K562 (cell line): ENCODE measurements around the gene NMNAT2. TPM values are rescaled to one million over a fixed set of nuclear protein-coding genes. Genes with fewer than 3 reads are reported as not detected.

ENCODE experiments used
- ATAC-seq: fragments of 200-7000 bp; cut with Tn5 transposase; 3 replicates; pipeline ENCODE4 v1.9.1; 2020; ENCODE audit warnings: moderate library complexity
- BruUV-seq: library from RNA; stranded (reverse); fragments of 400-500 nt; replicated peaks from 2 replicates; lab custom pipeline; 2021; lab: Mats Ljungman, UMichigan
- CTCF ChIA-PET: fragments of 300-600 bp; formaldehyde crosslinking; extraction: SDS; loops from one replicate; lab custom pipeline; 2021; ENCODE audit warnings: low intra/inter-chr PET ratio; lab: Yijun Ruan, JAX
- POLR2A ChIA-PET: fragments of 300-600, 350-650 bp; sonication (Branson Sonifier 250); formaldehyde crosslinking; extraction: SDS; loops from one replicate; lab custom pipeline; 2021; ENCODE audit warnings: antibody characterized with exemption, inconsistent platforms; lab: Yijun Ruan, JAX
- DNase-seq, 4 experiments: peaks; one replicate each; pipeline versions ENCODE4 v3.0.0 to v3.0.0-alpha.2; 2011 to 2018; ENCODE audit warnings: low spot score in 3 of 4, mixed read lengths in 3 of 4; ENCODE audit errors: extremely low read depth in 1 of 4
- FAIRE-seq: peaks from 2 replicates; lab custom pipeline; 2011; peaks lifted over from hg19 to GRCh38; lab: Jason Lieb, UNC
- H2AFZ ChIP-seq: 2 replicates; pipeline ENCODE4 v1.6.0; 2011; ENCODE audit warnings: low read depth, low read length, control low read depth, inconsistent platforms
- H3K27ac ChIP-seq: fragments of 200-600 bp; 3 replicates; pipeline ENCODE4 v1.8.0; 2011; ENCODE audit warnings: low read depth, mild to moderate bottlenecking, control low read depth, inconsistent platforms, low read length, moderate library complexity, mixed read lengths; ENCODE audit errors: extremely low read depth
- H3K27me3 ChIP-seq, 2 experiments: fragments of 300-600 bp in 1 of 2; 2 replicates in 1 of 2; 3 replicates in 1 of 2; pipeline versions ENCODE4 v1.6.0 to v1.8.0; 2011; ENCODE audit warnings: inconsistent platforms in 2 of 2, low read length in 2 of 2, mild to moderate bottlenecking in 1 of 2, mixed read lengths in 1 of 2, moderate library complexity in 1 of 2; ENCODE audit not compliant: control insufficient read depth in 2 of 2, insufficient read depth in 2 of 2
- H3K36me3 ChIP-seq: fragments of 300-600 bp; 3 replicates; pipeline ENCODE4 v1.8.0; 2011; ENCODE audit warnings: mild to moderate bottlenecking, low read length, inconsistent platforms; ENCODE audit not compliant: control insufficient read depth, insufficient read depth
- H3K4me1 ChIP-seq, 2 experiments: fragments of 200-600 bp in 1 of 2; replicated peaks in 1 of 2; 2 replicates in 1 of 2; 3 replicates in 1 of 2; pipeline versions ENCODE4 v1.5.1 to v1.8.0; 2011; ENCODE audit warnings: inconsistent platforms in 2 of 2, low read length in 2 of 2, mild to moderate bottlenecking in 1 of 2, mixed read lengths in 1 of 2, moderate library complexity in 1 of 2; ENCODE audit not compliant: control insufficient read depth in 2 of 2, insufficient read depth in 2 of 2
- H3K4me2 ChIP-seq: 2 replicates; pipeline ENCODE4 v1.6.1; 2011; ENCODE audit warnings: low read length, control low read depth, inconsistent platforms, mixed read lengths; ENCODE audit not compliant: insufficient read depth
- H3K4me3 ChIP-seq: fragments of 200-600 bp; sonication (generic), shearing (Covaris generic); 2 replicates; pipeline ENCODE4 v1.5.1; 2016; ENCODE audit warnings: control low read depth, inconsistent platforms
- H3K79me2 ChIP-seq: fragments of 200-600 bp; 3 replicates; pipeline ENCODE4 v1.8.0; 2011; ENCODE audit warnings: low read length, inconsistent platforms; ENCODE audit not compliant: control insufficient read depth, insufficient read depth
- H3K9ac ChIP-seq, 2 experiments: 2 replicates each; pipeline versions ENCODE4 v1.6.0 to v1.6.1; 2011; ENCODE audit warnings: low read depth in 2 of 2, low read length in 2 of 2, control low read depth in 1 of 2, inconsistent platforms in 1 of 2, mild to moderate bottlenecking in 1 of 2, mixed read lengths in 1 of 2; ENCODE audit not compliant: insufficient read depth in 1 of 2
- H3K9me1 ChIP-seq: one replicate; pipeline ENCODE4 v1.6.0; 2011; ENCODE audit warnings: inconsistent platforms, mild to moderate bottlenecking, low read length, moderate library complexity; ENCODE audit not compliant: control insufficient read depth, insufficient read depth
- H3K9me3 ChIP-seq: replicated peaks from 2 replicates; pipeline ENCODE4 v1.5.1; 2011; ENCODE audit warnings: low read depth, low read length, inconsistent platforms; ENCODE audit not compliant: control insufficient read depth, insufficient read depth
- H4K20me1 ChIP-seq: replicated peaks from 2 replicates; pipeline ENCODE4 v1.6.1; 2011; ENCODE audit warnings: low read length, inconsistent platforms, mixed read lengths; ENCODE audit not compliant: control insufficient read depth, insufficient read depth
- FOXK2 ChIP-seq, 2 experiments: fragments of 450-650 bp; IDR thresholded peaks in 1 of 2; conservative IDR thresholded peaks in 1 of 2; 2 replicates each; pipeline ENCODE4 v1.6.1; 2016; ENCODE audit warnings: low read depth in 2 of 2, mild to moderate bottlenecking in 1 of 2
- KLF10 ChIP-seq: fragments of 250-450 bp; sonication (Bioruptor Pico); IDR thresholded peaks from 2 replicates; pipeline ENCODE4 v1.6.1; 2021; ENCODE audit warnings: matching md5 sums
- NR3C1 ChIP-seq: sonication (generic); formaldehyde crosslinking; IDR thresholded peaks from 2 replicates; pipeline ENCODE4 v1.8.1; 2022; ENCODE audit warnings: missing genetic modification reagents
- PHB2 ChIP-seq: fragments of 450-650 bp; IDR thresholded peaks from 2 replicates; pipeline ENCODE4 v1.6.1; 2017; ENCODE audit warnings: low read depth
- SMAD4 ChIP-seq: fragments of 250-450 bp; sonication (Bioruptor Pico); conservative IDR thresholded peaks from 2 replicates; pipeline ENCODE4 v1.8.0; 2021; ENCODE audit warnings: inconsistent platforms, mild to moderate bottlenecking, moderate library complexity
- WGBS: fragments of 100-300 bp; shearing (Covaris generic); methylation state at CpG from one replicate; pipeline ENCODE4 v1.1.6; 2016; ENCODE audit warnings: low coverage, mixed read lengths; ENCODE audit not compliant: insufficient coverage; ENCODE audit errors: missing lambda C conversion rate; 5-methylcytosine and 5-hydroxymethylcytosine counted together
- in situ Hi-C: fragments of 300-500 bp; cut with MboI; formaldehyde crosslinking; loops from 4 replicates; pipeline ENCODE4 v1.15.0; 2018; ENCODE audit warnings: inconsistent platforms, mixed read lengths
- intact Hi-C: fragments of 100-400 bp; cut with micrococcal nuclease; formaldehyde crosslinking; loops from 2 replicates; pipeline ENCODE4 v1.14.2; 2022
- polyA plus RNA-seq, 8 experiments: library from polyadenylated mRNA; depleted of rRNA in 4 of 8; stranded (reverse) in 5 of 8; unstranded in 3 of 8; fragments of >200 nt; fragmentation: Nextera tagmentation in 2 of 8; fragmentation: Illumina TruSeq in 1 of 8; extraction: Ambion mirVana in 2 of 8; extraction: Trizol in 1 of 8; gene quantifications; 2 replicates each; pipeline versions ENCODE4 v1.2.1 to v1.2.3, GENCODE V29; 2011 to 2014; ENCODE audit warnings: inconsistent platforms in 1 of 8, missing spikeins in 1 of 8
- total RNA-seq, 7 experiments: library from RNA; depleted of rRNA in 6 of 7; stranded (reverse); fragments of >200 nt in 6 of 7; fragmentation: Illumina TruSeq in 2 of 7; extraction: Trizol in 2 of 7; gene quantifications; 2 replicates each; pipeline versions ENCODE4 v1.2.1 to v1.2.3, GENCODE V29; 2011 to 2021; ENCODE audit warnings: low replicate concordance in 1 of 7
- TF ChIP-seq, protein P1 (sequence below): IDR thresholded peaks from 2 replicates; pipeline ENCODE4 v1.6.1; 2012; ENCODE audit warnings: low read depth, low read length, improper control_type of control experiment, borderline replicate concordance
- TF ChIP-seq, protein P2 (sequence below): fragments of 250-450 bp; sonication (Bioruptor Pico); IDR thresholded peaks from 2 replicates; pipeline ENCODE4 v1.4.0; 2020; ENCODE audit warnings: mild to moderate bottlenecking, moderate library complexity

NMNAT2 gene
- total and polyA plus RNA-seq, 9 of the 15 experiments (the other 6 are each of a cell fraction or from before 2014, with no cell fraction given) = not detected

- TF ChIP-seq, protein P1, sequence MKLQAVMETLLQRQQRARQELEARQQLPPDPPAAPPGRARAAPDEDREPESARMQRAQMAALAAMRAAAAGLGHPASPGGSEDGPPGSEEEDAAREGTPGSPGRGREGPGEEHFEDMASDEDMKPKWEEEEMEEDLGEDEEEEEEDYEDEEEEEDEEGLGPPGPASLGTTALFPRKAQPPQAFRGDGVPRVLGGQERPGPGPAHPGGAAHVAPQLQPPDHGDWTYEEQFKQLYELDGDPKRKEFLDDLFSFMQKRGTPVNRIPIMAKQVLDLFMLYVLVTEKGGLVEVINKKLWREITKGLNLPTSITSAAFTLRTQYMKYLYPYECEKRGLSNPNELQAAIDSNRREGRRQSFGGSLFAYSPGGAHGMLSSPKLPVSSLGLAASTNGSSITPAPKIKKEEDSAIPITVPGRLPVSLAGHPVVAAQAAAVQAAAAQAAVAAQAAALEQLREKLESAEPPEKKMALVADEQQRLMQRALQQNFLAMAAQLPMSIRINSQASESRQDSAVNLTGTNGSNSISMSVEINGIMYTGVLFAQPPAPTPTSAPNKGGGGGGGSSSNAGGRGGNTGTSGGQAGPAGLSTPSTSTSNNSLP = no peak
- TF ChIP-seq SMAD4 (CRISPR knock-in tag) = no peak
These were observed 57.1 kb downstream of the NMNAT2 start (continued) for GRCh38 chr1:183361081-183361480.

- Histone ChIP-seq H3K4me1 (no peaks in the 10 kb centered on the region), H3K27ac (no peak overlapping the region), H3K4me2 (no peak overlapping the region), H2AFZ (no peak overlapping the region), H3K4me3 (no peak overlapping the region), H3K36me3 (no peaks in the 10 kb centered on the region), H4K20me1 (no peaks in the 10 kb centered on the region), H3K9me1 (no peaks in the 10 kb centered on the region)
- POLR2A ChIA-PET = interaction anchor here (0.9 kb wide), 1 partner anchor 8 kb away, joined by 3 read pairs; no protein-coding TSS in a partner anchor
- FAIRE-seq = no peak
- intact Hi-C loops = no loop called here
- no TSS peak for BruUV-seq
- whole genome bisulfite sequencing = 3% methylated on average over 5 of the region's 5 CpGs
- TF ChIP-seq NR3C1 (no peak), KLF10 (no peak), FOXK2 (conservative IDR thresholded peaks at IDR 0.05 in 1 of 2, IDR thresholded peaks at IDR 0.05 in 1 of 2; ENCODE audit: low read depth in 2 of 2) (no peak), PHB2 (no peak)
- TF ChIP-seq, protein P2, sequence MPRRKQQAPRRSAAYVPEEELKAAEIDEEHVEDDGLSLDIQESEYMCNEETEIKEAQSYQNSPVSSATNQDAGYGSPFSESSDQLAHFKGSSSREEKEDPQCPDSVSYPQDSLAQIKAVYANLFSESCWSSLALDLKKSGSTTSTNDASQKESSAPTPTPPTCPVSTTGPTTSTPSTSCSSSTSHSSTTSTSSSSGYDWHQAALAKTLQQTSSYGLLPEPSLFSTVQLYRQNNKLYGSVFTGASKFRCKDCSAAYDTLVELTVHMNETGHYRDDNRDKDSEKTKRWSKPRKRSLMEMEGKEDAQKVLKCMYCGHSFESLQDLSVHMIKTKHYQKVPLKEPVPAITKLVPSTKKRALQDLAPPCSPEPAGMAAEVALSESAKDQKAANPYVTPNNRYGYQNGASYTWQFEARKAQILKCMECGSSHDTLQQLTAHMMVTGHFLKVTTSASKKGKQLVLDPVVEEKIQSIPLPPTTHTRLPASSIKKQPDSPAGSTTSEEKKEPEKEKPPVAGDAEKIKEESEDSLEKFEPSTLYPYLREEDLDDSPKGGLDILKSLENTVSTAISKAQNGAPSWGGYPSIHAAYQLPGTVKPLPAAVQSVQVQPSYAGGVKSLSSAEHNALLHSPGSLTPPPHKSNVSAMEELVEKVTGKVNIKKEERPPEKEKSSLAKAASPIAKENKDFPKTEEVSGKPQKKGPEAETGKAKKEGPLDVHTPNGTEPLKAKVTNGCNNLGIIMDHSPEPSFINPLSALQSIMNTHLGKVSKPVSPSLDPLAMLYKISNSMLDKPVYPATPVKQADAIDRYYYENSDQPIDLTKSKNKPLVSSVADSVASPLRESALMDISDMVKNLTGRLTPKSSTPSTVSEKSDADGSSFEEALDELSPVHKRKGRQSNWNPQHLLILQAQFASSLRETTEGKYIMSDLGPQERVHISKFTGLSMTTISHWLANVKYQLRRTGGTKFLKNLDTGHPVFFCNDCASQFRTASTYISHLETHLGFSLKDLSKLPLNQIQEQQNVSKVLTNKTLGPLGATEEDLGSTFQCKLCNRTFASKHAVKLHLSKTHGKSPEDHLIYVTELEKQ = no peak
- TF ChIP-seq, all 486 proteins: peak for 0
- no peaks in the 10 kb centered on the region for H3K9me3 ChIP-seq
- H3K27me3 ChIP-seq = peaks cover 2% of the 10 kb centered on the region in 2 experiments; a peak in 1 of 5 replicates
- DNase-seq (no peak), ATAC-seq (no peak)
- no peaks in the 10 kb centered on the region for H3K79me2 ChIP-seq
- no peak overlapping the region for H3K9ac ChIP-seq
- in situ Hi-C loops = no loop called here
- CTCF ChIA-PET = no interaction called here
These were observed 57.7 kb downstream of the NMNAT2 start for GRCh38 chr1:183360473-183360872.
